ENCODE measurements around the gene SEBOX.

The SEBOX gene, protein sequence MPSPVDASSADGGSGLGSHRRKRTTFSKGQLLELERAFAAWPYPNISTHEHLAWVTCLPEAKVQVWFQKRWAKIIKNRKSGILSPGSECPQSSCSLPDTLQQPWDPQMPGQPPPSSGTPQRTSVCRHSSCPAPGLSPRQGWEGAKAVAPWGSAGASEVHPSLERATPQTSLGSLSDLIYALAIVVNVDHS

DNA sequence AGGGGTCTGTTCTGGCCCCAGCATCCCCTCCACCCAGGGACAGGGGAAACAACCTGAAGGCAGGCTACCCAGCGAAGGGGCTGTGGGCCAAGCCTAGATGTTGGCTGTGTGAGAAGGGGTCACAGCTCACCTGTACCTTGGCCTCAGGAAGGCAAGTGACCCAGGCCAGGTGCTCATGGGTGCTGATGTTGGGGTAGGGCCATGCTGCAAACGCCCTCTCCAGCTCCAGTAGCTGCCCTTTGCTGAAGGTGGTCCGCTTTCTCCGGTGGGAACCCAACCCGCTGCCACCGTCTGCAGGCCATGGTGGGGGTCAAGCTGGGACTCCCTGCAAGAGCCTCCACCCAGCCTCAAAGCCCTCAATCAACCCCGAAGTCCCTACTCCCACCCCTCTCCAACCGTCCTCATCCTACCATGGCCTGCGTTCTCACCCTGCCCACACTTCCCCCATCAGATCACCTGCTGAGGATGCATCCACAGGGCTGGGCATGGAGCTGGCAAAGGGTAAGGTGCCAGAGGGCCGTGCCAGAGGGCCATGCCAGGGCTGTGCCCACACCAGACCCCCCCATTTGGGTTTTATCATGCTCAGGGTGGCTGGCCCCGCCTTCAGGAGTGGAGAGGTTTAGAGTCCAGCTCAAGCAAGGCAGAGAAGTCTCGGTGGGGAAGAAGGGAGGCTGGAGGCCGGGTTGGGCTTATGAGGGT is at the start of gene SEBOX:
SEBOX (minus strand) TSS at position 535 of the 699 bp plus-strand sequence; CDS start at position 487, 48 bp downstream.
- H4K20me1 ChIP-seq (ENCODE audit: insufficient read depth, low read length) = no peaks in the 10 kb centered on the region
- H3K27me3 ChIP-seq (ENCODE audit: insufficient read depth, low read length) = no peaks in the 10 kb centered on the region
- H3K4me3 ChIP-seq (ENCODE audit: low read depth, low read length, poor library complexity, severe bottlenecking) = no peak within 1 kb of the TSS
- no peaks in the 10 kb centered on the region for H3K9me3 ChIP-seq (ENCODE audit: low read length)
- H3K4me1 ChIP-seq (ENCODE audit: insufficient read depth, low read length, severe bottlenecking) = no peaks in the 10 kb centered on the region
- H3F3A ChIP-seq (ENCODE audit: insufficient read depth, low read length) = no peaks in the 10 kb centered on the region
- no peak for TF ChIP-seq EZH2 (IDR thresholded peaks at IDR 0.05; ENCODE audit: borderline replicate concordance, low read length)
- TF ChIP-seq, protein P1, sequence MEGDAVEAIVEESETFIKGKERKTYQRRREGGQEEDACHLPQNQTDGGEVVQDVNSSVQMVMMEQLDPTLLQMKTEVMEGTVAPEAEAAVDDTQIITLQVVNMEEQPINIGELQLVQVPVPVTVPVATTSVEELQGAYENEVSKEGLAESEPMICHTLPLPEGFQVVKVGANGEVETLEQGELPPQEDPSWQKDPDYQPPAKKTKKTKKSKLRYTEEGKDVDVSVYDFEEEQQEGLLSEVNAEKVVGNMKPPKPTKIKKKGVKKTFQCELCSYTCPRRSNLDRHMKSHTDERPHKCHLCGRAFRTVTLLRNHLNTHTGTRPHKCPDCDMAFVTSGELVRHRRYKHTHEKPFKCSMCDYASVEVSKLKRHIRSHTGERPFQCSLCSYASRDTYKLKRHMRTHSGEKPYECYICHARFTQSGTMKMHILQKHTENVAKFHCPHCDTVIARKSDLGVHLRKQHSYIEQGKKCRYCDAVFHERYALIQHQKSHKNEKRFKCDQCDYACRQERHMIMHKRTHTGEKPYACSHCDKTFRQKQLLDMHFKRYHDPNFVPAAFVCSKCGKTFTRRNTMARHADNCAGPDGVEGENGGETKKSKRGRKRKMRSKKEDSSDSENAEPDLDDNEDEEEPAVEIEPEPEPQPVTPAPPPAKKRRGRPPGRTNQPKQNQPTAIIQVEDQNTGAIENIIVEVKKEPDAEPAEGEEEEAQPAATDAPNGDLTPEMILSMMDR (IDR thresholded peaks at IDR 0.05; ENCODE audit: low read length) = no peak
- no peak within 1 kb of the TSS for H2AFZ ChIP-seq (ENCODE audit: low read length)
- H3K79me2 ChIP-seq (ENCODE audit: insufficient read depth, low read length) = no peaks in the 10 kb centered on the region
- H3K27ac ChIP-seq (ENCODE audit: low read depth, low read length, poor library complexity, severe bottlenecking) = no peak within 1 kb of the TSS
- no peak within 1 kb of the TSS for H3K9ac ChIP-seq (ENCODE audit: low read length)
- no peak within 1 kb of the TSS for H3K4me2 ChIP-seq (ENCODE audit: low read length)
- H3K36me3 ChIP-seq (ENCODE audit: insufficient read depth, low read length) = peaks cover 35% of the 10 kb centered on the region
- no peaks in the 10 kb centered on the region for H3K9me2 ChIP-seq (ENCODE audit: low read depth, low read length)

DNA sequence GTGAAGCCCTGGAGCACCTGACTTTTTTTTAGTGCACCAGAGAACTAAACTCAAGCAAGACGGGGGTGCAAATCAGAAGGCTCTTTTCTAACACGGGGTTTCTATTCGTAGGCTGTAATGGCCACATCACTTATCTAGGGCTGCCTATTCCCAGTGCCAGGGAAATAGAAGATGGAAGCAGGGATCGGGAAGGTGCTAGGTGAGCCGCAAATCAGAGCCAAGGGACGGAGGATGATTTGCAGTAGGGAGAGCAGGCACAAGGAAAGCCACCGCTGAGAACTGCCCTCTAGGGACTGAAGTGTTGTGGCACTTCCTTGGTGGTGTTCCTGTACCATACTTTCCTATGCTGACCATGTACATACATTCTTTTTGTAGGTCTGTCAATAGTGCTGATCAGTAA is 48.8 kb upstream of the SEBOX start:
- no peaks in the 10 kb centered on the region for H3K4me1 ChIP-seq (ENCODE audit: insufficient read depth, low read length, severe bottlenecking)
- H3K9me2 ChIP-seq (ENCODE audit: low read depth, low read length) = no peaks in the 10 kb centered on the region
- no peaks in the 10 kb centered on the region for H3F3A ChIP-seq (ENCODE audit: insufficient read depth, low read length)
- TF ChIP-seq, protein P1 (IDR thresholded peaks at IDR 0.05; ENCODE audit: low read length) = no peak
- no peak for TF ChIP-seq EZH2 (IDR thresholded peaks at IDR 0.05; ENCODE audit: borderline replicate concordance, low read length)
- no peak overlapping the region for H2AFZ ChIP-seq (ENCODE audit: low read length)
- no peaks in the 10 kb centered on the region for H3K9me3 ChIP-seq (ENCODE audit: low read length)
- no peak overlapping the region for H3K9ac ChIP-seq (ENCODE audit: low read length)
- H3K27me3 ChIP-seq (ENCODE audit: insufficient read depth, low read length) = 0 out of 2 replicates have a peak, but pooled peaks cover 7% of the 10 kb centered on the region
- H3K4me3 ChIP-seq (ENCODE audit: low read depth, low read length, poor library complexity, severe bottlenecking) = no peak overlapping the region
- H3K4me2 ChIP-seq (ENCODE audit: low read length) = no peak overlapping the region
- no peaks in the 10 kb centered on the region for H3K79me2 ChIP-seq (ENCODE audit: insufficient read depth, low read length)
- H3K27ac ChIP-seq (ENCODE audit: low read depth, low read length, poor library complexity, severe bottlenecking) = no peak overlapping the region
- H3K36me3 ChIP-seq (ENCODE audit: insufficient read depth, low read length) = no peaks in the 10 kb centered on the region
- H4K20me1 ChIP-seq (ENCODE audit: insufficient read depth, low read length) = no peaks in the 10 kb centered on the region

DNA sequence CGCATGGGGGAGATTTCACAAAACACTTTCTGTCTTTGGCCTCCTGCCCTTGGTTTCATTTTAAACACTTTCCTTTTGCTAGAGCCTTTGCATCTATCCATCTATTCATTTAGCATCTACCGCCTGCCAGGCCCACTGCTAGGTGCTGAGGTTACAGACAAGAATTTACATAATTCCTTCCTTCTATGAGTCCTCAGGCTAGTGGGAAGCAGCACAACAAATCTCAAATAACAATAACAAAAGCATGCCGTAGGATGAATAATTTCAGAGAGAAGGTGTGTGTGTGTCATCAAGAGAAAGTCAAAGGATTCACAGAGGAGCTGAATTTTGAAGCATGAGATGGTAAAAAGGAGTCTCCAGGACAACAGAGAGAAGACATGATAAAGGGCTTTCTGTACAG is 47.1 kb upstream of the SEBOX start:
- TF ChIP-seq EZH2 (IDR thresholded peaks at IDR 0.05; ENCODE audit: borderline replicate concordance, low read length) = no peak
- TF ChIP-seq, protein P1 (IDR thresholded peaks at IDR 0.05; ENCODE audit: low read length) = no peak
- Histone ChIP-seq H3K79me2 (ENCODE audit: insufficient read depth, low read length) (no peaks in the 10 kb centered on the region), H3K4me2 (ENCODE audit: low read length) (no peak overlapping the region), H2AFZ (ENCODE audit: low read length) (no peak overlapping the region), H3K9me3 (ENCODE audit: low read length) (no peaks in the 10 kb centered on the region), H3K4me3 (ENCODE audit: low read depth, low read length, poor library complexity, severe bottlenecking) (no peak overlapping the region), H3K9me2 (ENCODE audit: low read depth, low read length) (no peaks in the 10 kb centered on the region), H3K36me3 (ENCODE audit: insufficient read depth, low read length) (no peaks in the 10 kb centered on the region), H3F3A (ENCODE audit: insufficient read depth, low read length) (no peaks in the 10 kb centered on the region), H3K27ac (ENCODE audit: low read depth, low read length, poor library complexity, severe bottlenecking) (no peak overlapping the region), H3K9ac (ENCODE audit: low read length) (no peak overlapping the region), H4K20me1 (ENCODE audit: insufficient read depth, low read length) (no peaks in the 10 kb centered on the region), H3K4me1 (ENCODE audit: insufficient read depth, low read length, severe bottlenecking) (no peaks in the 10 kb centered on the region), H3K27me3 (ENCODE audit: insufficient read depth, low read length) (0 out of 2 replicates have a peak, but pooled peaks cover 7% of the 10 kb centered on the region)
